IPS-NIHi7 (cell line): Measurements from ENCODE around the gene PPP1R1B.

Experiments
- DNase-seq: peaks from one replicate; pipeline ENCODE4 v3.0.0; 2012; ENCODE audit warnings: mixed read lengths; ENCODE audit errors: extremely low spot score

Gene PPP1R1B

GRCh38 chr17:39600288-39600996 lies 26.3 kb upstream of the PPP1R1B start:
- DNase-seq, result no peak

DNA sequence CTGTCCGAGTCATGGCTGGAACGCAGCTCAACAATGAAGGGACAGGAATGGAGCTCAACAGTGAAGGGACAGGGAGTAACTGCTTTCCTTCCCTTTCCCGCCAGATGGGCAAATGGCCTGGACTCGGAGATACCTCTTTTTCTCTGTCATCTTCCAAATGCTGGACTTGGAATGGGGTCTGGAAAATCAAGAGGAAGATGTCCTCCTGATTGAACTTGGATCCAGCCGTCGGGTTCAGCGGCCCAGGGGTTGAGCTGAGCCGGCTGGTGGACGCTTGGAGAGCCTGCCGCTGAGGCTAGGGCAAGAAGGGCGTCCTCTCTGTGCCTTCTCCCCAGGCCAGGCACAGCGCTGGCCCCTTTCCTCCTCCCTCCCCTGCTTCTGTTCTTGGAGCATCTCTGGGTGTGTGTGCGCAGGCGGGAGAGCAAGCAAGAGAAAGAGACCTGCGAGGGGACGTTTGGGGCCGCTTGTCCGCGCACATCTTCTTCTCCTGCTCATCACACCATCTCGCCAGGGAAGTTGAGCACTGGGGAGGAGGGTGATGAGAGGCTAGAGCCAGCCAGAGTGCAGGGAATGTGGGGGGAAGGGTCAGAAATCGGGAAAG lies 25.7 kb upstream of the PPP1R1B start:
- no peak for DNase-seq

DNA sequence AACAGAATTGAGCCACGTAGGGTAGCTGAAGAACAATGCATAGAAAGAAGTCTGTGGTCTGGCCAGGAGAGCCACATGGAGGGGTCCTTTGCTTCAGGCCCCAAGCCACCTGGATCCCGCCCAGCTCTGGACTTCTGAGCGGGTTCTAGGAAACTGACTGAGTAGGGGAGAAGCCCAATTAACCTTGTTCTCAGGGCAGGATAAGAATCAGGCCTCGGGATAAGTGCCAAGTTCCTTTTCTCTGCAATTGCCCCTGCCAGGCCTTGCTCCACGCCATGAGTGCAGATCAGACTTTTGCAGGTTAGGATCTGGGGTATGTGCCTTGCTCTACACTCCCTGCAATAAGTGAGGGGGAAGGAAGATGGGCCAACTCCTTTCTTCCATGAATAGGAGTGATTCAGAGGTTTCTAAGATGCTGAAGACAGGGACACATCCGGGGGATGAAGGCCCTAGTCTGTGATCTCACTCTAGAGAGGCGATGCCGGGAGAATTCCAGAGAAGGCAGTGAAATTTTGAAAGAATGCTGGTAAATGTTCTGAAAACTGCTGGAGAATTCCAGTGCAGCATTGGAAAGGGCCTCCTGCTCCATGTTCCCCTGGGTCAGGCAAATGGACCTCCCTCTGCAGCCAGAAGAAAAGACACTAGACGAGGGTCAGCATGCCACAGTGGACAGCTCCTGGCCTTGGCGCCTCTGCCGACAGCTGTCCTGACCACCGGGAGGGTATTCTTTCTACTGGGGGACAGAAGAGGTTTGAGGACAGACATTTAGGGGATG lies 24.8 kb upstream of the PPP1R1B start:
- DNase-seq, result no peak

DNA sequence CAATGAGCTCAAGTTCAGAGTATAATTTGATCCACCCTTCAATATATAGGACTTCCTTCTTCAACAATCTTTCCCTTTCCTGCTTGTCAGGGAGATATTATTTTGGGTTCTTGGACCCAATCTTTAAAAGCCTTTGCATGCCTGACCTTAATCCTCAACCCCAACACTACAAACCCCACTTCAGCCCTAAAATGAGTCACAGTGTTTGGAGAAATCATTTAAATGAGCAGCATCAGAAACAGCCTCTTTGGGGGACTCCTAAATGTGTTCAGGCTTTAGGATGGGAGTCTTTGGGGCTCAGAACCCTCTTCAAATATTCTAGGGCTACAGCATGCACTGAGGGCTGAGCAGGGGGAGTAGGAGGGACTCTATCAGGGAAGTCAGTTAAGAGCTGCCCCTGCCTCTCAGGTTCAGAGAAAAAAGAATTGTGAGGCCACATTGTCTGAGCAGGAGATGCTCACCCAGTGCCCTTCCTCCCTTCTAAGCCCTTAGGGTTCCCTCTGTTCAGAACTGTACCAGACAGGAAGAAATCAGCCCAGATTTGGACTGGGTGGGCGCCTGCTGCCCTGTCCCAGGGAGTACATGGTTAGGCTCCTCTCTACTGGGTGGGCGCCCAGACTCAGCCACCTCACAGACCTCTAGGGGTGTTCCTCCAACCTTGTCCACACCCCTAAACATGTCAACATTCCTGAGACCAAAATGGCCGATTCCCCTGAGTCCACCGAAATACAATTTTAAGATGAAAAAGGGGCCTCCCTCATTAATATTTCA lies 24.0 kb upstream of the PPP1R1B start:
- DNase-seq, result no peak

DNA sequence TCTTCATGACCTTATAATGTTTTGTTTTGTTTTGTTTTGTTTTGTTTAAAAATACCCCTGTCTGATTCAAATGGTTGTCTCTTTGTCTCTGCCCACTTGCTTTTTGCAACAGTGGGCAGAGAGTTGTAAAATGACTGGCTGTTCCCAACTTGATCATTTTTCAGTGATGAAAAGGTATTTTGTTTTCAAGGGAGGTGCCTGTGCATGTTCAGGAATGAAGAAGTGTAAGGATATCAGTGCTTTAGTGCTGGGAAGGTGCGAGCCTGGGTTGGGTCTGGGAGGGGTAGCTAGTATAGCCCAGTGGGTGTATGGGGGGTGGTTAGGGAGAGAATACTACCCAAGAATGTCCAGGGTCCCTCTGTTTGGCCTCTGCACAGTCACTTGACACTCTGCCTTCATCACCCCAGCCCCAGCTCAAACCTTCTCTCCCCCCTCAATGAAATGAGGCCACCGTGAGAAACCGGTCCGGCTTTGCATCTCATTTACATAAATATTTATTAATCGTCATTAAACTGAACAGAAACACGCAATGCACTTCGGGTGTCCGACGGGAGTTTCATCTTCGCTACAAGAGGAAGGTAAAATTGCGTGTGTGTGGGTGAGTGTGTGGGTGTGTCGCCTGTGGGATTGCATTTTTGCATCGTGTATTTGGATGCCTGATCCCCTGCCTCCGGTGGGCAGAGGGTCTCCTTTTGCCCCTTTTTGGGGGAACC lies 23.3 kb upstream of the PPP1R1B start:
- no peak for DNase-seq

- no peak for DNase-seq
Measured at GRCh38 chr17:39604911-39605491, 21.8 kb upstream of the PPP1R1B start.

DNA sequence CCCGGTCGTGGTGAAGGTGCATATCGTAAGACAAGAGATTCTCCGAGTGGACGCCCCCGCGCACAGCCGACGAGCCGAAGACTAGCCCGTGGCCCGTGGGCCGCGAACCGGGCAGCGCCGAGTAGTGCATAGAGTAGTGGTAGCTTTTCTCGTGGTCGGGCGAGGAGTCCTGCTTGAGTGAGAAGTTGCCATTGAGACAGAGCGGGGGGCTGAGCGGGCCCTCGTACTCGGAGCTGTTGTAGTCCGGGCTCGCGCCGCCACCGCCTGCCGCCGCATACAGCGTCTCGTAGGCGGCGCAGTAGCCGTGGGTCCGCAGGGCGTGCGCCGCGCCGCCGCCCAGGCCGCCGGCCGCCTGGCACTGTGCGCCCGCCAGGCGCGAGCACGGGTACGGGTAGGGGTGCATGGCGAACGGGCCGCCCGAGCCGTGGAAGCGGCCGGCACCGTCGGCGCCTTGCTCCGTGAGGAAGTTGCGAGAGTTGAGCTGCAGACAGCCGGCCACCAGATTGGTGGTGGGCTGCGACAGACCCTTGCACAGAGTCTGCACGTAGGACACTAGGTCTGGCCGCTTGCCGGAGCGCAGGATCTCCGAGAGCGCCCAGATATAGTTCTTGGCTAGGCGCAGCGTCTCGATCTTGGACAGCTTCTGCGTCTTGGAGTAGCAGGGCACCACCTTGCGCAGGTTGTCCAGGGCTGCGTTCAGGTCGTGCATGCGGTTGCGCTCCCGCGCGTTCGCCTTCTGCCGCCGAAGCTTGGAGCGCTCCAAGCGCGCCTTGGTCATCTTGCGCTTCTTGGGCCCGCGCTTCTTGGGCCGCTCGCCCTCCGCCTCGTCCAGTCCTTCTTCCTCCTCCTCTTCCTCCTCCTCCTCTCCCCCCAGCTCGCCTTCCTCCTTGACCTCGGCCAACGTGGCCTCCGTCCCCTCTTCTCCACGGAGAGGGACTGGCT lies 21.0 kb upstream of the PPP1R1B start:
- DNase-seq, result no peak

DNA sequence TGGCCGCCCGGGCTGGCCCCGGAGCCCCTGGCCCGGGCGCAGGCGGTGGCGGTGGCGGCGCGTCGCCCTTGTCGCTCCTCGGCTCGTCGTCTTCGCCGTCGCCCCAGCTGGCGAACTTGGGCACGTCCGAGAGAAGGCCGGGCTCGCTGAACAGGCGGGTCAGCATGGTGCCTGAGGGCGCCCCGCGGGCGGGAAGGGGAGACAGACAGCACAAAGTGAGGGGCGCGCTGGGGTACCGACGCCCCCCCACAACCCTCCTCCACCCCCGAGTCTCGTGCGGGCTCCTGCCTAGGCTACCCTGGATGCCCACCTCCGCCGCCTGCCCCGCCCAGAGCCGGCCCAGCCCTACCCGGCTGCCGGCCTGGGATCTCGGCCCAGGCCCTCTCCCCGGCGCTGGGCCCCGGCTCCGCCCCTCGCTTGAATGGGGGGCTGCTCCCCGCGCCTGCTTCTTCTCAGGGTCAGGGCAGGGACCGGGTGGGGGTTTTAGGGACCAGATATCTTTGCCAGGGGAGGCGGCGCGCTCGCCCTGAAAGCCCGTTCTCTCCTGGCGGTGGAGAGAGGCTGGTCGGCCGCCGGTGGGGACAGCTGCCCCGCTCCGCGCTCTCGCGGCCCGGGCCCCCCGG lies 20.2 kb upstream of the PPP1R1B start:
- DNase-seq, result no peak

GRCh38 chr17:39607057-39607850 lies 19.5 kb upstream of the PPP1R1B start:
- no peak for DNase-seq

GRCh38 chr17:39607851-39608130 lies 19.0 kb upstream of the PPP1R1B start, which contains the start of gene NEUROD2:
TSS of gene NEUROD2 (minus strand) at chr17:39607920. CDS start at chr17:39606599, 1,321 bp downstream.
- no peak for DNase-seq

DNA sequence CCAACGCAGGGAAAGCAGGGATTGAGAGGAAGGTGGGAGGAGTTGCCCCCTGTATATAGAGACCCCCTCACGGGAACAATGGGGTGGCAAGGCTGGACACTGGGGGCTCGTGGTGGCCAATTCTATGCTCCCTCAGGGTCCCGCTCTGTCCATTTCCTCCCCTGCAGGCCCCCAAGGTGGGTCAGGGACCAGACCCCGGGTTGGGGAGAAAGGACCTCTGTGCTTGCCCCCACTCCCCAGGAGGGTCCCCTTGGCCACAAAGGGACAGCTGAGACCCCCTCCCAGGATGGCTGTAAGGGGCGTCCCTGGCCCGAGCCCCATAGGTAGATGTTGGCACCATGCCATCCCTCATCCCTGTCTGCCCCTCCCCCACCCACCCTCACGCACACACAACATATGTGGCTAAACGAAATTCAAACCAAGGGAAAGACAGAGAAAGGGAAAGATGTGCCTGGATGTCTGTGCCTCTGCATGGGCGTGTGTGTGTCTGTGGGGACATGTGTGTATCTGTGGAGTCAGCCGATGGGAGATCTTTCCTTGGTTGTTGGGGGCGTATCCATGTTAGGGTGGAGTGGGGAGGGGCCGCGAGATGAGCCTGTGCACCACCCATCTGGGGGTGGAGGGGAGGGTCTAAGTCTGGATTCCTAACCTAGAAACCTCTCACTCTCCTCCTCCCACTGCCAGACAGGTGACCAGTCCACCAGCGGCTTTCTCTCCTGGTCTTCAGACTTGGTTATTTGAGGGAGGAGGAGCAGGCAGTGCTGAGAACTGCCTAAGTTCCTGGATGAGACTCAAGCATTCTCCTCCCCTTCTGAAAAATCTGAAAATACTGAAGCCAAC lies 18.4 kb upstream of the PPP1R1B start:
- no peak for DNase-seq

- DNase-seq, result no peak
Measured at GRCh38 chr17:39609416-39610025, 17.2 kb upstream of the PPP1R1B start.

- no peak for DNase-seq
Measured at GRCh38 chr17:39611401-39612112, 15.2 kb upstream of the PPP1R1B start.

DNA sequence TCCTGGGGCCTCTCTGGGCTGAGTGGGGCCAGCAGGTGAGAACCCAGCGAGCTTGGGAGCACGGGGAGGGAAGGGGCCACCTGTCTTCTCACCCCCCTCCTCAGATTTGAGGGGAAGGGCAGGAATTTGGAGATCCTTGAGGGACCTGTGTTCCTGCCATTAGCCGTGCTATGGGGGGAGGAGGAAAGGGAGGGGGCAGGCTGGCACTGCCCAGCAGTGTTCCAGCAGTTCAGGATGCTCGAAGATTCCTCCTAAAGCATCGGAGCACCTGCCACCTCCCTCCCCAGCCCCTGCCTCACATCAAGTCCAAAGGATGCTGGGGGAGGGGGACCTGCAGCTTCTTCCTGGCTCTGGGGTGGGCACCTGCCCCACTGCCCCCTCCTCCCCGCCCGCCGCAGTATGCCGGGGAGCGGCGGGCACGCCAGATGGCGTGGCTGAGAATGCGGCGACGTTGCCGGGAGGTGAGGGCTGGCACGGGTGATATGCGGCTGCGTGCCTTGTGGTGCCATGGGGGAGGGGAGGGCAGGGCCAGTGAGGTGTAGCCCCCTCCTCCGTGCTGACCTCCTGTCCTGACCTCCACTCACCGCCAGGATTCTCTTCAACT lies 14.4 kb upstream of the PPP1R1B start:
- DNase-seq, result no peak

DNA sequence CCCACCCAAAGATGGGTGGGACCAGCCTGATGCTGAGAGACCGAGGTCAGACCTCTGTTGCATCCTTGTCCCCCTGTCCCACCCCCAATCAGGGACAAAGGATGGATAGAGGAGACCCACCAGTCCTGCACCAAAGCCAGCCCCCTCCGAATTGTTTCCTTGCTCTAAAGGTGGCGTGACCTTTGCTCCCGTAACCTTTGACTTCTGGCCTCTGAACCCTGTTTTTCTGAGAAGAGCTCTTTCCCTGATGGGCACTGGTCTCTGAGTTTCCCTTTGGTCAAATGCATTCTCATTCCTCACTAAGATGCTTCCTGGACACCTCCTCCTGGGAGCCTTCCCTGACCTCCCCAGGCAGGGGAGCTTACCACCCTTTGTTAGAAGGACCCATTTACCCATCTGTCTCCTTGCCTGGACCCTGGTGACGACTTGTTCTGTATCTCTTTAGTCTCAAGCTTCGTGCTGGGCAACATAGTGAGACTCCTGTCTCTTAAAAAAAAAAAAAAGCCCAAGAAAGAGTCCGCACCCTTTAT lies 13.8 kb upstream of the PPP1R1B start:
- no peak for DNase-seq

GRCh38 chr17:39614545-39615157 lies 12.1 kb upstream of the PPP1R1B start:
- no peak for DNase-seq
